Measurements from ENCODE around the gene MAN2B2. TPM values are rescaled to one million over a fixed set of nuclear protein-coding genes. Genes with fewer than 3 reads are reported as not detected.

The MAN2B2 gene
- total RNA-seq, 2 experiments from 2014 or later, result 13.0 to 14.6 TPM

DNA sequence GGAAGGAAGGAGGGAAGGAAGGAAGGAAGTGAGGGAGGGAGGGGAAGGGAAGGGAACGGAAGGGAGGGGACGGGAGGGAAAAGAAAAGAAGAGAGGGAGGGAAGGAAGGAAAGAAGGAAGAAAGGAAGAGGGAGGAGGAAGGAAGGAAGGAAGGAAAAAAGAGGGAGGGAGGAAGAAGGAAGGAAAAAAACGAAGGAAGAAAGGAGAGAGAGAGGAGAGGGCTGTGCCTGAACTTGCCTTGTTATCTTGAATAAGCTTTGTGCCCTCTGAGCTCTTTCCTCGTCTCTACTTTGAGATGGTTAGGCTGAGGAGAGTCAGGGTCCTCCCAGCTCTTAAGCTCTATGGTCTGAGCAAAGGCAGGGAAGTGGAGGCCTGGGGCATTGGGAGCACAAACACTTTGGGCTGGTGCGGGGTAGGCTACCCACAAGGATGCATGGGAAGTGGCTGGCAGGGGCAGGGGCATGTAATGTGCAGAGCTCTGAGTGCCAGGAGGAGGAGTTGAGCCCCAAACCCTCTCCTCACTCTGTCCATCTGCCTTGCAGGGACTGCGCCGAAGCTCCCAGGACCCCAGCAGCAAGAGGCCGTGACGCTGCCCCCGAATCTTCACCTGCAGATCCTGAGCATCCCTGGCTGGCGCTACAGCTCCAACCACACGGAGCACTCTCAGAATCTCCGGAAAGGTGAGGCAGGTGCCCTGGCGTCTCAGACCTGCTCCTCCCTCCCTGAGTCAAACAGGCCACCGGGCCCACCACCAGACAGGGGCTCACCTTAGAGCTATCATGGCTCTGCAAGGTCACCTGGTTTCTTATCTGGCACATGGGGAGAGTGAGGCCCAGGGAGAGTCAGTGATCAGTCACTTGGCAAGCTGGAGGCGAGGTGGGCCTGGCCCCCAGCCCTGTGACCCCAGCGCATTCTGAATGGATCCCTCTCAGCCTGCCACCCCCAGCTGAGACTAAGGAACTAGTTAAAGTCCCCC, 39.0 kb downstream of the MAN2B2 start:
- H3K27me3 Mint-ChIP-seq, result no peaks in the 10 kb centered on the region
- no peaks in the 10 kb centered on the region for H3K4me1 Mint-ChIP-seq
- H3K4me3 Mint-ChIP-seq, result no peak overlapping the region
- H3K9me3 Mint-ChIP-seq (ENCODE audit: low read depth), result no peaks in the 10 kb centered on the region
- no peak for DNase-seq
- H3K36me3 Mint-ChIP-seq (ENCODE audit: low read depth), result peaks cover 35% of the 10 kb centered on the region
- no peak for ATAC-seq
- intact Hi-C loops (cut with DNase I, micrococcal nuclease), result no loop called here
- no peak overlapping the region for H3K27ac Mint-ChIP-seq
- ChIA-PET CTCF (interaction anchor here (0.6 kb wide), 1 partner anchor 12 kb away, joined by 5 read pairs; no protein-coding TSS in a partner anchor), POLR2A (no interaction called here)

DNA sequence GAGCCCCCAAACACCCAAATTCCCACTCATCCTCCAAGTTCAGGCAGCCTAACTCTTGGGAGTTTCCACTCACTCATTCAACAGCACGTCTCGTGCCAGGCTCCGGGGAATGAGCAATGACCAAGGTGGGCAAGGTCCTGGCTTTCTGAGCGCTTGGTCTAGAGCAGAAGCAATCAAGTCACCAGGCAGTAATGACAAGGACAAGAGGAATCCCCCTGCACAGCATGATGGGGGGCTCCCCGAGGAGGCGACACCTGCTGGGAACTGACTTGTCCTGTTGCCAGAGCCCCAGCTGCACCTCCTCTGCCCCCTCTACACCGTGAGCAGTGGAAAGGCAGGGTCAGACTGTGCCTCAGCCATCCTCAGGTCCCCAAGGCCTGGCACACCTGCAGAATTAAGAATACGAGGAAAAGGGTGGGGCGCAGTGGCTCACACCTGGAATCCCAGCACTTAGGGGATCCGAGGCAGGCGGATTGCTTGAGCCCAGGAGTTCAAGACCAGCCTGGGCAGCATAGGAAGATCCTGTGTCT, 39.8 kb downstream of the MAN2B2 start:
- no peak overlapping the region for H3K27ac Mint-ChIP-seq
- peaks cover 35% of the 10 kb centered on the region for H3K36me3 Mint-ChIP-seq (ENCODE audit: low read depth)
- DNase-seq, result no peak
- no peaks in the 10 kb centered on the region for H3K27me3 Mint-ChIP-seq
- POLR2A ChIA-PET, result no interaction called here
- intact Hi-C loops (cut with DNase I, micrococcal nuclease), result no loop called here
- no peaks in the 10 kb centered on the region for H3K4me1 Mint-ChIP-seq
- H3K9me3 Mint-ChIP-seq (ENCODE audit: low read depth), result no peaks in the 10 kb centered on the region
- CTCF ChIA-PET, result no interaction called here
- ATAC-seq, result no peak
- H3K4me3 Mint-ChIP-seq, result no peak overlapping the region

DNA sequence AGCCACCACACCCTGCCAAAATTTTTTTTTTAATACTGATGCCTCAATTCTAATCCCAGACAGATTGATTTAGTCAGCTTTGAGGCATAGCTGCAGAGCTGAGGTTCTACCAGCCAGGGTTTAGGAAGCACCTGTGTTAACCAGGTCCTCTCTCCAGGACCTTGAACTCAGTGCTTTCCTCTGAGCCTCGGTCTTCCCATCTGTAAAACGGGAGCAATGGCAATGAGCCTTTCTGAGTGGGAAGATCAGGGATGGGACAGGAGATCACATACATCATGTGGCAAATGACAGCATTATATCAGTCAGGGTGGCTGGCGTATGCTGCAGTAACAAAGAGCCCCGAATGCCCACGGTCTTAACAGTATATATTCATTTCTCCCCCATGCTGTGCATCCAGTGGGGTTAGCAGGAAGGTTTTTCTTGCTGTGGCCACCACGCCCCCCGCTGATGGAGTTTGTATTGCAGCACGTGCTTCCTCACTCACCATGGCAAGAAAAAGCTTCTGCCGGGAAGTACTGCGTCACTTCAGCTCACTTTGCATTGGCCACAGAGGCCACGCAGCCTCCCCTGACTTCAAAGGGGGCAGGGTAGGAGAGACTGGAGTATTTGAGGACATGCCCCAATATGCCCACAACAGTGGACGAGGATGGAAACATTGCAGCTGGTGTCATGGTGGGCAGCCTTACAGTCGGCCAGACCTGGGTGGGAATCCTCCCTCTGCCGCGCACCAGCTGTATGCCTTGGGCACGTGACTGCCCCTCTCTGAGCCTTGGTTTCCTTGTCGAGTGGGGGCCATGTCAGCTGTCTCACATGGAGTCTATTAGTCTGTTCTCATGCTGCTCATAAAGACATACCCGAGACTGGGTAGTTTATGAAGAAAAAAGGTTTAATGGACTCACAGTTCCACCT, 41.4 kb downstream of the MAN2B2 start:
- Mint-ChIP-seq H3K4me1 (no peaks in the 10 kb centered on the region), H3K27ac (no peak overlapping the region), H3K27me3 (no peaks in the 10 kb centered on the region), H3K4me3 (no peak overlapping the region), H3K36me3 (ENCODE audit: low read depth) (peaks cover 37% of the 10 kb centered on the region), H3K9me3 (ENCODE audit: low read depth) (no peaks in the 10 kb centered on the region)
- CTCF ChIA-PET, result no interaction called here
- POLR2A ChIA-PET, result no interaction called here
- intact Hi-C loops (cut with DNase I, micrococcal nuclease), result no loop called here
- no peak for ATAC-seq
- no peak for DNase-seq

DNA sequence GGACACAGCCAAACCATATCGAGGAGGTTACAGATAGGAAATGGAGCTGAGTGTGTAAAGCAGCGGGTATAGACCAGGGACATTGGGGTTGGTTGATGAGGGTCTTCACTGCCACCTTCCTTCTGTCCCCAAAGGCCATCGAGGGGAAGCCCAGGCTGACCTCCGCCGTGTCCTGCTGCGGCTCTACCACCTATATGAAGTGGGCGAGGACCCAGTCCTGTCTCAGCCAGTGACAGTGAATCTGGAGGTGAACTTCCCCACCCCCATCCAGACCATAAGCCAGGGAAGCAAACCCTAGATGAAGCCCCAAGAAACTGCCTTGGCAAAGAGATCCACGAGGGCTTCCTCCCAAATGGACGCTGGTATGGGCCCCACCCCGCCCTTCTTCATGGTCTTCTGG, 42.3 kb downstream of the MAN2B2 start:
- no peaks in the 10 kb centered on the region for H3K9me3 Mint-ChIP-seq (ENCODE audit: low read depth)
- ChIA-PET CTCF (no interaction called here), POLR2A (interaction anchor here (0.7 kb wide), 1 partner anchor 57 kb away, joined by 6 read pairs; no protein-coding TSS in a partner anchor)
- no peak for ATAC-seq
- peaks cover 34% of the 10 kb centered on the region for H3K36me3 Mint-ChIP-seq (ENCODE audit: low read depth)
- H3K4me1 Mint-ChIP-seq, result no peaks in the 10 kb centered on the region
- H3K27me3 Mint-ChIP-seq, result no peaks in the 10 kb centered on the region
- H3K27ac Mint-ChIP-seq, result no peak overlapping the region
- DNase-seq, result no peak
- no peak overlapping the region for H3K4me3 Mint-ChIP-seq
- intact Hi-C loops (cut with DNase I, micrococcal nuclease), result no loop called here

DNA sequence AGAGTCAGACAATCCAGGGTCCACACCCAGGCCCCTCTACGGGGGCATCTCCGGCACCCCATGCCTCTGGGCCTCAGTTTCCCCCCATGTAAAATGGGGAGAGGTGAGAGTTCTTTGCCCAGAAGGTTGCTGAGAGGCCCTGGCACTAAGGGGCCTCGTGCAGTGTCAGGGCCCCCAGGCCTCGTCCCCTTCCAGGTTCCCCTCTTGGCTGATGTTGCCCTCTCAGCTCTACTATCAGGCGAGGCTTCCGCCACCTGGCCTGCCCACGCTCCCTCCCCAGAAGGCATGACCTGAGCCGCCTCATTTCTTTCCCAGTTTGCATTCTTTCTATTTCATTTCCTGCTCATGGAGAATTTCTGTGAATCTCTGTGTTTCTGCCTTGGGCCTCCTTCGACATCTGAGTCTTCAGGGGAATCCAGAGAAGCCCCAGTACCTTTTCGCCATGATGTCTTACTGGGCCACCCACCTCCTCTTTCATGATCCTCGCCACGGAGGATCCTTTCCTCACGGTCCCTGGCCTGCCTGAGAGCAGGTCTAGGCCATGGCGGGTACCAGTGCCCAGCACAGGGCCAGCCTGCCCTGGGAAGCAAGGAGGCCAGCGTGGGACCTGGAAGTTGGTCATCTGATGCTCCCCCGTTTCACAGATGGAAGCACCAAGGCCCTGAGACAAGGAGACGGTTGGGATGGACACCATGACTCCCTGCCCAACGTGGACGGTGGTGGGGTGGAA, 43.6 kb downstream of the MAN2B2 start:
- ChIA-PET POLR2A (no interaction called here), CTCF (no interaction called here)
- ATAC-seq, result no peak
- Mint-ChIP-seq H3K9me3 (ENCODE audit: low read depth) (no peaks in the 10 kb centered on the region), H3K36me3 (ENCODE audit: low read depth) (peaks cover 34% of the 10 kb centered on the region), H3K27me3 (no peaks in the 10 kb centered on the region), H3K4me3 (no peak overlapping the region), H3K4me1 (no peaks in the 10 kb centered on the region), H3K27ac (no peak overlapping the region)
- no peak for DNase-seq
- intact Hi-C loops (cut with DNase I, micrococcal nuclease), result no loop called here

DNA sequence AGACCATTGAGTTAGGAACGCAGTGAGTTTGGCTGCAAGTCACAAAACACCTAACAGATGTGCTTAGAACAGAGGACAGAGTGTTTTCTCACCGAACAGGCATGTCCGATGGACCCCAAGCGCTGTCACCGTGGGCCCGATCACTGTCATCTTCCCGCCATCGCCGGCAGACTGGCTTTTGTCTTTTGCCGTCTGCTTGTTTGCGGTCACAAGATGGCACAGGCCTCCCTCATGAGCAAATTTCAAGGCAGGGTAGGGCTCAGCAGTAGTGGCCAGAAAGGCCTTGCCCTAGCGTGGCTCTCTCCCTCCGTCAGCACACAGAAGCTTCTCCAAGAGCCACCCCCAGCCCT, 44.1 kb downstream of the MAN2B2 start:
- DNase-seq (no peak), ATAC-seq (no peak)
- intact Hi-C loops (cut with DNase I, micrococcal nuclease), result no loop called here
- CTCF ChIA-PET, result no interaction called here
- Mint-ChIP-seq H3K4me3 (no peak overlapping the region), H3K27me3 (no peaks in the 10 kb centered on the region), H3K36me3 (ENCODE audit: low read depth) (peaks cover 34% of the 10 kb centered on the region), H3K9me3 (ENCODE audit: low read depth) (no peaks in the 10 kb centered on the region), H3K4me1 (no peaks in the 10 kb centered on the region), H3K27ac (no peak overlapping the region)
- POLR2A ChIA-PET, result no interaction called here

DNA sequence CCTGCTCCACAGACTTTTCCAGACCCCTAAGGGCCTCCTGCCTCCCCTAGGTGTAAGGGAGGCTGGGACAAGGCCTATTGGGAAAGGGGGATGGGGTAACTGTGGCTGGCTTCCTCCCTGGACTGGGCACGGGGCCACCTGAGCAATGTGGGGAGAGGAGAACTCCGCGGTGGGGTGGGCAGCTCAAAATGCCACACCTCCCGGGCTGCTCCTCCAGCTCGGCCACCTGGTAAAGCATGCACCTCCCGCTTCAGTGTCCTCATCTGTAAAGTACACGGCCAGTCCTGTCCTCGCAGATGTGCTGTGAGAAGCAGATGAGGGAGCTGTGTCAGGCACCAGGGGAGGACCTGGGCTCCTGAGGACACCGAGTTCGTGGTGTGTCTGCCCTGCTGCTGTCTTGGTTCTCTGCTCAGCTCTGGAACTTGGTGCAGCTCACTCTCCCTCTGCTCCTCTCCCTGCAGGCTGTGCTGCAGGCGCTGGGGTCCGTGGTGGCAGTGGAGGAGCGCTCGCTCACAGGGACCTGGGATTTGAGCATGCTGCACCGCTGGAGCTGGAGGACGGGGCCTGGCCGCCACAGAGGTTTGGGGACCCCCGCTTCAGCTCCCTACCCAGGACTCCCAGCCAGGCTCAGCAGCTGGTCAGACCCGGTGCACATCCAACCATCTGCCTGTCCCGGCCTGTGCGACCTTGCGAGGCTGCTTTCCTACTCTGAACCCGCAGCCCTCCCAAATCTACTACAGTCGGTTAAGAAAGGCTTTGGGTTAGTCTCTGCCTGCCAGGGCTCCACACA, 44.7 kb downstream of the MAN2B2 start:
- no peak overlapping the region for H3K27ac Mint-ChIP-seq
- POLR2A ChIA-PET, result no interaction called here

DNA sequence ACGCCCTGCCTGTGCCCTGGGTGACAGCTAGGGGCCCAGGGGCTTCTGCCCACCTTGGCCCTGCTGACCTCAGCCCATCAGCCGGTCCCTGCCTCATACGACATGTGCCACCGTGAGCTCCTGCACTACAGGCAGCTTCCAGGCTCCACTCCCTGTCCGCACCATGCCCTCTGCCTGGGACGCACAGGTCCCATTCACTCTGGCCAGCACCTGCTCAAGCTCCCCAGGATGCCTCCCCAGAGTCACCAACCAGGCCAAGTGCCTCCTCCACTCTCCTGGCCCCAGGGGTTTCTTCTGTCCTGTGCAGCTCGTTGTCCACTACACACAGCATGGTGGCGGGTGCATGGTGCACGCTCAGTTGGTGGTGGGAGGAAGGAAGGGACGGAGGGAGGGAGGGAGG, 45.3 kb downstream of the MAN2B2 start:
- ATAC-seq, result no peak
- intact Hi-C loops (cut with DNase I, micrococcal nuclease), result no loop called here
- DNase-seq, result no peak
- POLR2A ChIA-PET, result no interaction called here
- CTCF ChIA-PET, result interaction anchor here (0.6 kb wide), 1 partner anchor 763 kb away, joined by 3 read pairs; no protein-coding TSS in a partner anchor
- no peaks in the 10 kb centered on the region for H3K9me3 Mint-ChIP-seq (ENCODE audit: low read depth)
- H3K27ac Mint-ChIP-seq, result no peak overlapping the region
- H3K4me1 Mint-ChIP-seq, result no peaks in the 10 kb centered on the region
- no peaks in the 10 kb centered on the region for H3K27me3 Mint-ChIP-seq
- H3K4me3 Mint-ChIP-seq, result no peak overlapping the region
- peaks cover 30% of the 10 kb centered on the region for H3K36me3 Mint-ChIP-seq (ENCODE audit: low read depth)

More for the DNA sequence above, 44.7 kb downstream of the MAN2B2 start:
- H3K4me1 Mint-ChIP-seq, result no peaks in the 10 kb centered on the region
- H3K9me3 Mint-ChIP-seq (ENCODE audit: low read depth), result no peaks in the 10 kb centered on the region
- DNase-seq (no peak), ATAC-seq (no peak)
- intact Hi-C loops (cut with DNase I, micrococcal nuclease), result no loop called here
- H3K4me3 Mint-ChIP-seq, result no peak overlapping the region
- H3K36me3 Mint-ChIP-seq (ENCODE audit: low read depth), result peaks cover 32% of the 10 kb centered on the region
- H3K27me3 Mint-ChIP-seq, result no peaks in the 10 kb centered on the region
- CTCF ChIA-PET, result interaction anchor here (0.6 to 0.7 kb wide), 2 partner anchors 84 to 763 kb away, joined by 3 to 4 read pairs; no protein-coding TSS in a partner anchor

DNA sequence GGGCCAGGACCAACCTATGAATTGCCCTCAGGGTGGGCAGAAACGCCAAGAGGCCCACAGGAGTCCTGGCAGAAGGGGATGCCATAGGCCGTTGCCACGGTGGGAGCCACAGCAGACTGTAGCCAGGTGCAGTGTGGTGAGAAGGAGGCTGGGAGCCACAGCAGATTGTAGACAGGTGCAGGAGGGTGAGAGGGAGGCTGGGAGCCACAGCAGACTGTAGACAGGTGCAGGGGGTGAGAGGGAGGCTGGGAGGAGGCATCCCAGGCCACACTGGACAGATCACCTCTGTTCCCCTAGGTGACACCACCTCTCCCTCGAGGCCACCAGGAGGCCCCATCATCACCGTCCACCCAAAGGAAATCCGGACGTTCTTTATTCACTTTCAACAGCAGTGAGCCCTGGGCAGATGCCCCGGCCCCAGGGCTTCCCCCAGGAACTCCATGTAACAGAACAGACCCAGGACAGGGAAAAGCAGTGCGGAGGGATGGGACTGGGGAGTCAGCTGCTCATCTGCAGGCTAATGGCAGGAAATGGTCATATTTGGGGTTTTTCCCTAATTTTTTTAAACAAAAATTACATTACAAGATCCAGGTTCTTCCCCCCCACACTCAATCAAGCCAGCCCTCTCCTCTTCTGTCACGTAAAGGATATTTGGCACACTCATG, 46.0 kb downstream of the MAN2B2 start:
- CTCF ChIA-PET, result no interaction called here
- peaks cover 25% of the 10 kb centered on the region for H3K36me3 Mint-ChIP-seq (ENCODE audit: low read depth)

DNA sequence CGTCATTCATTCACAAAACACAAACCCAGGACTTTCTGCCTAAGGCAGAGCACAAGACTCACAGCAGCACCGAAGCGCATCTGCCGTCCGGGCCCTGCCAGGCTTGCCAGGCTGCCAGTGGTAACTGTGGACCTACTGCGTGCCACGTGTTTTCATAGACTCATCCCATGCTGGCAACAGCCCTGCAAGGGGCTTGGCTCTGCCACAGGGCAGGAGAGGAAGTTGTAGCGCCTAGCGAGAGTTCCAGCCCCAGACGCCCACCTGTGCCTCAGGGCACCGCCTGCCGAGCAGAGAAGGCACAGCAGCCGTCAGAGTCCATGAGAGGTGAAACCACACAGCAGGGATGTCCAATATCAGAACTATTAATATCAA, 46.6 kb downstream of the MAN2B2 start:
- POLR2A ChIA-PET, result no interaction called here
- CTCF ChIA-PET, result no interaction called here
- Mint-ChIP-seq H3K4me1 (no peaks in the 10 kb centered on the region), H3K27me3 (no peaks in the 10 kb centered on the region), H3K36me3 (ENCODE audit: low read depth) (peaks cover 20% of the 10 kb centered on the region), H3K4me3 (no peak overlapping the region), H3K9me3 (ENCODE audit: low read depth) (no peaks in the 10 kb centered on the region), H3K27ac (no peak overlapping the region)
- intact Hi-C loops (cut with DNase I, micrococcal nuclease), result no loop called here
- ATAC-seq, result no peak
- DNase-seq, result no peak

More for the DNA sequence above, 46.0 kb downstream of the MAN2B2 start:
- no peak for ATAC-seq
- Mint-ChIP-seq H3K27ac (no peak overlapping the region), H3K4me1 (no peaks in the 10 kb centered on the region), H3K9me3 (ENCODE audit: low read depth) (no peaks in the 10 kb centered on the region), H3K27me3 (no peaks in the 10 kb centered on the region), H3K4me3 (no peak overlapping the region)
- no peak for DNase-seq
- intact Hi-C loops (cut with DNase I, micrococcal nuclease), result no loop called here
- POLR2A ChIA-PET, result no interaction called here

All from activated CD4-positive, alpha-beta T cell treated with anti-CD3 and anti-CD28 coated beads for 36 hours (primary cell).